AG10803 (cell line): Measurements from ENCODE around the gene VOPP1.

Experiments used
- DNase-seq: peaks from one replicate; pipeline ENCODE4 v3.0.0; 2010; ENCODE audit warnings: low read depth
- H3K4me3 ChIP-seq: 2 replicates; pipeline ENCODE4 v1.5.1; 2011; ENCODE audit warnings: mild to moderate bottlenecking, low read length, control low read depth
- CTCF ChIP-seq: conservative IDR thresholded peaks from 2 replicates; pipeline ENCODE4 v1.5.1; 2011; ENCODE audit warnings: mild to moderate bottlenecking, low read length, control low read depth, inconsistent platforms

VOPP1 gene

GRCh38 chr7:55552320-55553023 lies 19.8 kb downstream of the VOPP1 start:
- no peak for TF ChIP-seq CTCF
- H3K4me3 ChIP-seq = no peak overlapping the region
- DNase-seq = peak; percentile 58

- H3K4me3 ChIP-seq = no peak overlapping the region
- TF ChIP-seq CTCF = no peak
- no peak for DNase-seq
These were observed 21.3 kb downstream of the VOPP1 start for GRCh38 chr7:55550841-55551537.

- H3K4me3 ChIP-seq = no peak overlapping the region
- no peak for DNase-seq
- TF ChIP-seq CTCF = no peak
These were observed 22.2 kb downstream of the VOPP1 start for GRCh38 chr7:55550010-55550663.

- no peak for TF ChIP-seq CTCF
- no peak overlapping the region for H3K4me3 ChIP-seq
- no peak for DNase-seq
These were observed 22.8 kb downstream of the VOPP1 start for GRCh38 chr7:55549457-55549856.

- no peak for TF ChIP-seq CTCF
- no peak overlapping the region for H3K4me3 ChIP-seq
- DNase-seq = no peak
These were observed 24.0 kb downstream of the VOPP1 start for GRCh38 chr7:55548295-55548731.

- DNase-seq = peak; percentile 81
- H3K4me3 ChIP-seq = no peak overlapping the region
- TF ChIP-seq CTCF = no peak
These were observed 25.5 kb downstream of the VOPP1 start for GRCh38 chr7:55546814-55547213.

GRCh38 chr7:55545496-55545895 lies 26.8 kb downstream of the VOPP1 start:
- H3K4me3 ChIP-seq = no peak overlapping the region
- DNase-seq = peak; percentile 50
- 0 out of 2 replicates have a peak, but pooled peaks have one; percentile 4 for TF ChIP-seq CTCF
